Stomach (tissue), 9 donors: ENCODE results near the gene ALOX5AP. TPM values are rescaled to one million over a fixed set of nuclear protein-coding genes. Genes with fewer than 3 reads are reported as not detected.

Source experiments
- DNase-seq, 2 donors: peaks; one replicate each; pipeline versions ENCODE4 v3.0.0 to v3.0.0-alpha.2; 2013 to 2019
- H3K27ac ChIP-seq, 5 donors: fragments of 200-600 bp in 4 of 5; sonication (generic) in 4 of 5; one replicate each; pipeline ENCODE4 v1.5.1; 2013 to 2019; ENCODE audit warnings: mild to moderate bottlenecking in 1 of 5, moderate library complexity in 1 of 5
- H3K27me3 ChIP-seq, 3 donors: fragments of 200-600 bp; sonication (generic); one replicate each; pipeline ENCODE4 v1.5.1; 2017 to 2019; ENCODE audit warnings: mixed run types in 1 of 3
- H3K36me3 ChIP-seq, 4 donors: fragments of 200-600 bp; sonication (generic); 1 replicate in 3 of 4; 2 replicates in 1 of 4; pipeline ENCODE4 v1.5.1; 2016 to 2019
- H3K4me1 ChIP-seq, 4 donors: fragments of 200-600 bp; sonication (generic); one replicate each; pipeline ENCODE4 v1.5.1; 2016 to 2019
- H3K4me3 ChIP-seq, 4 donors: fragments of 200-600 bp; sonication (generic) in 3 of 4; one replicate each; pipeline ENCODE4 v1.5.1; 2016 to 2019; ENCODE audit warnings: mild to moderate bottlenecking in 1 of 4
- H3K9me3 ChIP-seq, 4 donors: fragments of 200-600 bp; sonication (generic); one replicate each; pipeline ENCODE4 v1.5.1; 2016 to 2019
- EP300 ChIP-seq: sonication (generic); formaldehyde crosslinking; IDR thresholded peaks from one replicate; pipeline ENCODE4 v1.6.1; 2017; ENCODE audit warnings: antibody characterized with exemption
- POLR2A ChIP-seq, 4 donors: fragments of 450-650 bp; IDR thresholded peaks; one replicate each; pipeline ENCODE4 v1.6.1; 2016; ENCODE audit warnings: antibody characterized with exemption in 4 of 4, control low read depth in 2 of 4, mild to moderate bottlenecking in 1 of 4, moderate library complexity in 1 of 4
- POLR2AphosphoS5 ChIP-seq, 3 donors: sonication (generic); formaldehyde crosslinking; IDR thresholded peaks; one replicate each; pipeline ENCODE4 v1.6.1; 2016; ENCODE audit warnings: antibody characterized with exemption in 3 of 3
- WGBS, 5 donors: extraction: QIAGEN DNeasy Blood & Tissue Kit in 3 of 5; methylation state at CpG; one replicate each; pipeline versions ENCODE4 v1.1.5 to v1.1.7; 2013 to 2018; 5-methylcytosine and 5-hydroxymethylcytosine counted together
- intact Hi-C: fragments of 100-400 bp; cut with DNase I; formaldehyde crosslinking; loops from one replicate; pipeline ENCODE4 v1.15.1; 2023; ENCODE audit warnings: low total_unique reads
- polyA plus RNA-seq, 3 donors: library from polyadenylated mRNA; stranded (reverse); fragments of 200-250 nt; gene quantifications; one replicate each; pipeline ENCODE4 v1.2.3, GENCODE V29; 2013
- total RNA-seq, 5 donors: library from RNA; depleted of rRNA; stranded (reverse); fragments of >200 nt; gene quantifications; one replicate each; pipeline versions ENCODE4 v1.1.0 to v1.2.3, GENCODE V29; 2014 to 2016
- TF ChIP-seq, protein P1 (sequence below), 7 experiments: fragments of 450-650 bp in 4 of 7; fragments of 200-600 bp in 3 of 7; sonication (generic) in 3 of 7; IDR thresholded peaks; one replicate each; pipeline ENCODE4 v1.5.1; 2016 to 2019; ENCODE audit warnings: antibody characterized with exemption in 7 of 7, control low read depth in 2 of 7, mild to moderate bottlenecking in 1 of 7
- donor health status: healthy with polysubstance abuse.
- donor health status: Bipolar disorder and iron deficiency.
- donor health status: healthy.

ALOX5AP gene
- total and polyA plus RNA-seq, 8 donors, result 1.3 to 36.4 (median 7.7) TPM

DNA sequence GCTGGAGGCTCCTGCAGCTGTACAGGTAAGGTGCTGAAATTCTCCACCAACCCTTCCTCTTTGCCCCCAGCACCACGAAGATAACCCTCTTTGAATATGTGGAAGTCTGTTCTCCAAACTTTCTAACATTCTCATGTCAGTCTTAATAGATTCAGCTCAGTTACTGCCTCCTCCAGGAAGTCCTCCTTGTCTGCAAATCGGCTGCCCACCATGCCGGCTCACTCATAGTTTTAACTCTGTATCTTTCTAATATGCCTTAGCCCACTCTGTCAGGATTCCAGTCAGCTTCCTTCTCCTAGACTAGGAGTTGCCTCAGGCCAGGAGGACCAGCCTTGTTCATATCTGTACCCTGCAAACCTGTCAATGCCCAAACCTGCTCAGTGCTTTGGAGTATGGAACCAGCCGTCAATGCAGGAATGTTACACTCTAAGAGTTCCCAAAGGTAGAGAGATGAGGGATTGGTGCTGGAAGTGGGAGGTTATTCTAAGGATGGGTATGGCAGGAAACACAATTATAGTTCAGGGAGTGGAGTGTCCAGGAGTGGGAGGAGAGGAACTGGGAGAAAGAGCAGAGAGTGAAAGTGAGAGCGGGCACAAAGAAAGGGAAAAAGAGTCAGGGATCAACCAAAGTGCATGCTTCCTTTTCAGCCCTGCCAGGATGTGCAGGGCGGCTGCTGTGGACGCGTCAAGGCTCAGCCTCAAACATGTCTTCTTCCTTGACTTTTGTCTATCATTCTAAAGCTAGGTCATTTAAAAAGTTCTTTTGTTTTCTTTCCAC is 38.0 kb upstream of the ALOX5AP start:
- Histone ChIP-seq H3K9me3 (no peaks in the 10 kb centered on the region), H3K27me3 (no peaks in the 10 kb centered on the region), H3K4me3 (no peak overlapping the region), H3K4me1 (peaks cover 0 to 27% (median 7%) of the 10 kb centered on the region in 4 donors), H3K36me3 (no peaks in the 10 kb centered on the region), H3K27ac (peak overlapping the region in 1 of 5 donors; percentile 22)
- intact Hi-C loops, result no loop called here
- DNase-seq, result peak in 1 of 2 donors; percentile 45
- no peak for TF ChIP-seq POLR2A (IDR thresholded peaks at IDR 0.05)
- no peak for TF ChIP-seq EP300
- TF ChIP-seq, protein P1, sequence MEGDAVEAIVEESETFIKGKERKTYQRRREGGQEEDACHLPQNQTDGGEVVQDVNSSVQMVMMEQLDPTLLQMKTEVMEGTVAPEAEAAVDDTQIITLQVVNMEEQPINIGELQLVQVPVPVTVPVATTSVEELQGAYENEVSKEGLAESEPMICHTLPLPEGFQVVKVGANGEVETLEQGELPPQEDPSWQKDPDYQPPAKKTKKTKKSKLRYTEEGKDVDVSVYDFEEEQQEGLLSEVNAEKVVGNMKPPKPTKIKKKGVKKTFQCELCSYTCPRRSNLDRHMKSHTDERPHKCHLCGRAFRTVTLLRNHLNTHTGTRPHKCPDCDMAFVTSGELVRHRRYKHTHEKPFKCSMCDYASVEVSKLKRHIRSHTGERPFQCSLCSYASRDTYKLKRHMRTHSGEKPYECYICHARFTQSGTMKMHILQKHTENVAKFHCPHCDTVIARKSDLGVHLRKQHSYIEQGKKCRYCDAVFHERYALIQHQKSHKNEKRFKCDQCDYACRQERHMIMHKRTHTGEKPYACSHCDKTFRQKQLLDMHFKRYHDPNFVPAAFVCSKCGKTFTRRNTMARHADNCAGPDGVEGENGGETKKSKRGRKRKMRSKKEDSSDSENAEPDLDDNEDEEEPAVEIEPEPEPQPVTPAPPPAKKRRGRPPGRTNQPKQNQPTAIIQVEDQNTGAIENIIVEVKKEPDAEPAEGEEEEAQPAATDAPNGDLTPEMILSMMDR (IDR thresholded peaks at IDR 0.05), result no peak
- TF ChIP-seq POLR2AphosphoS5 (IDR thresholded peaks at IDR 0.05), result no peak
- WGBS, 5 donors, result 50 to 71% (median 61%) methylated on average over 8 of the region's 8 CpGs

DNA sequence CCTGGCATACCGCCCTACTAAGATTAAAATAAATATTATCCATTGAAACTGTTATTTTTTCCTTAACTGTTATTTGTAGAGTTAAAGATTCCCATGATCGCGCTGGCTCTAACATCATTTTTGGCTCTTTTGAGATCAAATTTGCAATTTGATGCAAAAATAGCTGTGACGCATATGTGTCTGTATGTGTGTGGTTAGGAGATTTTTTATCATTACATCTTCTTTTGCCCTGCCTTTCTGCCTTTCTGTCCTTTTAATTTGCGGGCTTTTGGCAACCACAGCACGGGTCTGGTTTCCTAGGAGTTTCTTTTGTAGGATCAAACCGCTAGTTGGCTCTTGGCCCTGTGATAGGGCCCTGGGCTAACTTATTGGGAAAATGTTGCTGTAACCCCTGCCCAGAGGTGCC is 37.3 kb upstream of the ALOX5AP start:
- H3K27ac ChIP-seq, result no peak overlapping the region
- H3K4me3 ChIP-seq, result no peak overlapping the region
- no peaks in the 10 kb centered on the region for H3K27me3 ChIP-seq
- TF ChIP-seq, protein P1 (IDR thresholded peaks at IDR 0.05), result no peak
- H3K9me3 ChIP-seq, result no peaks in the 10 kb centered on the region
- DNase-seq, result peak in 1 of 2 donors; percentile 47
- intact Hi-C loops, result no loop called here
- 53 to 63% (median 58%) methylated on average over 7 of the region's 7 CpGs for WGBS, 5 donors
- H3K36me3 ChIP-seq, result no peaks in the 10 kb centered on the region
- H3K4me1 ChIP-seq, result peaks cover 0 to 27% (median 7%) of the 10 kb centered on the region in 4 donors

DNA sequence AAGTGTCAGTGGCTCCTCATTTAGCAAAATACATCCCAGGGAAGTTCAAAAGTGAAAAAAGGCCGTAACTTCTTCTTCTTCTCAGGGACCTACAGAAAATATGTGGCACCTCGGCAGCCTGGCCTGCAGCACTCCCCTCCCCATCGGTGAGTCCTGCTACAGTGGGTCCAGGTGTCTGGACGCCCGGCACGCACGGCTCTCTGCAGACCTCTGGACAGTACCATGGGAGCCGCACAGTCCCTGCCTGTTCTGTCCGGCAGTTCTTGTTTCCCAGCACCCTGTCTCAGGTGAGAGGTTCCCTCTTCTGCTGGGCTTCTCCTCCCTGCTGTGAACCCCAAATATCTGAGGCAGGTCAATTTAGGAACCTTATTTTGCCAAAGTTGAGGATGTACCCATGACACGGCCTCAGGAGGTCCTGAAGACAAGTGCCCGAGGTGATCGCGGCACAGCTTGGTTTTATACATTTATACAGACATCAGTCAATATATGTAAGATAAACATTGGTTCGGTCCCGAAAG is 36.8 kb upstream of the ALOX5AP start:
- no peaks in the 10 kb centered on the region for H3K27me3 ChIP-seq
- intact Hi-C loops, result no loop called here
- no peak overlapping the region for H3K27ac ChIP-seq
- no peaks in the 10 kb centered on the region for H3K9me3 ChIP-seq
- H3K4me3 ChIP-seq, result no peak overlapping the region
- peaks cover 0 to 27% (median 7%) of the 10 kb centered on the region in 4 donors for H3K4me1 ChIP-seq
- WGBS, 5 donors, result 59 to 85% (median 72%) methylated on average over 15 of the region's 15 CpGs
- H3K36me3 ChIP-seq, result no peaks in the 10 kb centered on the region
- TF ChIP-seq POLR2A (IDR thresholded peaks at IDR 0.05) (no peak), EP300 (no peak), POLR2AphosphoS5 (IDR thresholded peaks at IDR 0.05) (no peak)
- TF ChIP-seq, protein P1 (IDR thresholded peaks at IDR 0.05), result no peak
- no peak for DNase-seq

DNA sequence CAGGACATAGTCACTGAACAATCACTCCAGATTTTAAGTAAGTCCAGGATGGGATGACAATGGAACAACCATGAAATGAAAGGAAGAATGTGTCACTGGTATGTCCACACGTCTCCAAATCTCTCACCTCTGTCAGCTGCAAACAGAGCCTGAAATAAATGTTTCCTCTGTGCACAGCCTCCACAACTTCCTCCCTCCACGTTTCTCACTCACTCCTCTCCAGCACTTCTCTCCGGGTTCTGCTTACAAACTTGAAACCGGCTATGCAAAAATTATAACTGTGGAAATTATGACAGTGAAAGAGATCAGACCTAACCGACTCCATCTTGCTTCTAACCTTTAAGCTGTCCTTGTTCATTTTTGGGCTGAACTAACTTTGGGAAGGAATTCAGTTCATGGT is 35.0 kb upstream of the ALOX5AP start:
- H3K4me3 ChIP-seq, result no peak overlapping the region

More for the DNA sequence above, 35.0 kb upstream of the ALOX5AP start:
- no peak for DNase-seq
- no peaks in the 10 kb centered on the region for H3K27me3 ChIP-seq
- H3K36me3 ChIP-seq, result no peaks in the 10 kb centered on the region
- intact Hi-C loops, result no loop called here
- TF ChIP-seq POLR2AphosphoS5 (IDR thresholded peaks at IDR 0.05), result no peak
- no peak for TF ChIP-seq POLR2A (IDR thresholded peaks at IDR 0.05)
- no peak for TF ChIP-seq EP300
- TF ChIP-seq, protein P1 (IDR thresholded peaks at IDR 0.05), result no peak
- H3K4me1 ChIP-seq, result peaks cover 0 to 27% (median 7%) of the 10 kb centered on the region in 4 donors
- no peak overlapping the region for H3K27ac ChIP-seq
- H3K9me3 ChIP-seq, result no peaks in the 10 kb centered on the region
- 63 to 69% (median 67%) methylated on average over 5 of the region's 5 CpGs for WGBS, 5 donors
